Measurements from ENCODE around the gene U2AF2. TPM values are rescaled to one million over a fixed set of nuclear protein-coding genes. Genes with fewer than 3 reads are reported as not detected.
A peak's percentile ranks its signal among the peaks of the same experiment; 100 is the strongest.

The U2AF2 gene
- total RNA-seq, 1 donor from 2014 or later, result 194 TPM

DNA sequence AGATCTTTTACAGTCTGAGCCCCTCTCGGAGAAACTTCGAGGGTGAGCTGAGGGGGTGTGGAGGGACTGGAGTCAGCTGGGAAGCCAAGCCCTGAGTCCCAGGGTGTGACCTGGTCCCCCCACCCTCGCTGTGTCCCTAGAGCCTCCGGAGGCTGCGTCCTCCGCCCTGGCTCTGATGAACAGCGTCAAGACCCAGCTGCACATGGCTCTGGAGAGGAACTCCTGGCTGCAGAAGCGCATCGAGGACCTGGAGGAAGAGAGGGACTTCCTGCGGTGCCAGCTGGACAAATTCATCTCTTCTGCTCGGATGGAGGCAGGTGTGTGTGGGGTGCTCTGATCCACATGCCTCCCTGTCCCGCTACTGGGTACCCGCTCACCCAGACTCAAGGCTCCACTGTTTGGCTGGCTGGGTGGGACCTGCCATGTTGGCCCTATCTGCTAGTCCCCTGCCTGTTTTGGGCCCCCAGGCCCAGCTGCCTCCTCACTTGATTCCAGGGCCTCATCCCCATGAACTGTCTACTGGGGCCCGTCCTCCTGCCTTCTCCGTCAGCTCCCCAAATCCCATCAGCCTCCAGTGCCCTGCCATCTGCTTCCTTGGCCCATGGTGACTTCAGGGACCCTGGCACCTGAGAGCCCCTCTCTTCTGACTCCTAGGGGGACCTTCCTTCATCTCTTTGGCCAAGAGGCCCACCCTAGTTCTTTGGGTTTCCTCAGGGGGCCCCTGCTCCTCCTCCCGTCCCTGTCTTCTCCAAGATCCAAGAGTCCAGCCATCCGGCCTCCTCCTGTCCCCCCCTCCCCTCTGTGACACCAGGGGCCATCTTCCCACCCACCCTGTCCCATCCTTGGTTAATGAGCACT lies 5.3 kb upstream of the U2AF2 start:
- Histone ChIP-seq H3K9me3 (ENCODE audit: insufficient read depth, low read depth, low read length) (no peaks in the 10 kb centered on the region), H3K27ac (ENCODE audit: low read depth, low read length) (no peak overlapping the region), H3K79me2 (ENCODE audit: insufficient read depth, low read length) (peaks cover 25% of the 10 kb centered on the region), H3K4me1 (ENCODE audit: insufficient read depth, low read length) (peaks cover 16% of the 10 kb centered on the region), H4K20me1 (ENCODE audit: insufficient read depth, low read length) (peaks cover 16% of the 10 kb centered on the region), H3K27me3 (ENCODE audit: insufficient read depth, low read length) (no peaks in the 10 kb centered on the region), H3K36me3 (ENCODE audit: insufficient read depth, low read length) (peaks cover 8% of the 10 kb centered on the region), H2AFZ (ENCODE audit: low read depth, low read length) (no peak overlapping the region), H3K4me3 (ENCODE audit: insufficient read depth, low read depth, low read length) (no peak overlapping the region), H3K4me2 (ENCODE audit: low read length) (peak overlapping the region; percentile 96), H3K9ac (ENCODE audit: low read length) (peak overlapping the region; percentile 85)
- H3K27ac Mint-ChIP-seq (ENCODE audit: unreplicated experiment), result no peak overlapping the region
- H3K36me3 Mint-ChIP-seq (ENCODE audit: low read depth, unreplicated experiment), result peaks cover 16% of the 10 kb centered on the region
- no peaks in the 10 kb centered on the region for H3K27me3 Mint-ChIP-seq (ENCODE audit: low read depth, unreplicated experiment)
- no peaks in the 10 kb centered on the region for H3K9me3 Mint-ChIP-seq (ENCODE audit: unreplicated experiment)
- TF ChIP-seq EZH2 (IDR thresholded peaks at IDR 0.05; ENCODE audit: insufficient read depth, low read length), result no peak
- TF ChIP-seq, protein P1, sequence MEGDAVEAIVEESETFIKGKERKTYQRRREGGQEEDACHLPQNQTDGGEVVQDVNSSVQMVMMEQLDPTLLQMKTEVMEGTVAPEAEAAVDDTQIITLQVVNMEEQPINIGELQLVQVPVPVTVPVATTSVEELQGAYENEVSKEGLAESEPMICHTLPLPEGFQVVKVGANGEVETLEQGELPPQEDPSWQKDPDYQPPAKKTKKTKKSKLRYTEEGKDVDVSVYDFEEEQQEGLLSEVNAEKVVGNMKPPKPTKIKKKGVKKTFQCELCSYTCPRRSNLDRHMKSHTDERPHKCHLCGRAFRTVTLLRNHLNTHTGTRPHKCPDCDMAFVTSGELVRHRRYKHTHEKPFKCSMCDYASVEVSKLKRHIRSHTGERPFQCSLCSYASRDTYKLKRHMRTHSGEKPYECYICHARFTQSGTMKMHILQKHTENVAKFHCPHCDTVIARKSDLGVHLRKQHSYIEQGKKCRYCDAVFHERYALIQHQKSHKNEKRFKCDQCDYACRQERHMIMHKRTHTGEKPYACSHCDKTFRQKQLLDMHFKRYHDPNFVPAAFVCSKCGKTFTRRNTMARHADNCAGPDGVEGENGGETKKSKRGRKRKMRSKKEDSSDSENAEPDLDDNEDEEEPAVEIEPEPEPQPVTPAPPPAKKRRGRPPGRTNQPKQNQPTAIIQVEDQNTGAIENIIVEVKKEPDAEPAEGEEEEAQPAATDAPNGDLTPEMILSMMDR (IDR thresholded peaks at IDR 0.05; ENCODE audit: insufficient read depth, low read depth, low read length), result no peak
- H3K4me1 Mint-ChIP-seq (ENCODE audit: low read depth, unreplicated experiment), result peaks cover 9% of the 10 kb centered on the region
- no peak for DNase-seq (ENCODE audit: low read depth)
- H3K4me3 Mint-ChIP-seq (ENCODE audit: unreplicated experiment), result peak overlapping the region; percentile 83
- no peak for FAIRE-seq

DNA sequence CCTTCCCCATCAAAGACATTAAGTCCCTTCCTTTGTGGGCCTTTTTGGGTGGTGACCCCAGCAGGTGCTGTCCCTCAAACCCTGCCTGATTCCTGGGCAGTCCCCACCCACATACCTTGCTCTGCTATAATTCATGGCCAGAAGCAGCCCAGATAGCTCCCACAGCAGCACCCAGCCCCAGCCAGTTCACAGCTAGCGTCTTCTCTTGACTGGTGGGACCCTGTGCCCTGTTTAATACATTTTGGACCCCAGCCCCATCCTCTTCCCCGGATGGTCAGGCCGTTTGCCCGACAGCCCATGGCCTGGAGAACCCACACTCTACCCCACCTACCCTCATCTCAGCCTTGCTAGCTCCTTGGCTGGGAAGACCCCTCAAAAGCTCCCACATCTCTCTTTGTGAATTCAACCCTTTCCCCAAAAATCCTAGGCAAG lies 4.7 kb upstream of the U2AF2 start:
- Histone ChIP-seq H3K4me2 (ENCODE audit: low read length) (no peak overlapping the region), H3K79me2 (ENCODE audit: insufficient read depth, low read length) (peaks cover 22% of the 10 kb centered on the region), H3K4me1 (ENCODE audit: insufficient read depth, low read length) (peaks cover 12% of the 10 kb centered on the region), H3K27ac (ENCODE audit: low read depth, low read length) (no peak overlapping the region), H3K4me3 (ENCODE audit: insufficient read depth, low read depth, low read length) (no peak overlapping the region), H3K9me3 (ENCODE audit: insufficient read depth, low read depth, low read length) (no peaks in the 10 kb centered on the region), H3K36me3 (ENCODE audit: insufficient read depth, low read length) (peaks cover 5% of the 10 kb centered on the region), H4K20me1 (ENCODE audit: insufficient read depth, low read length) (peaks cover 12% of the 10 kb centered on the region), H3K9ac (ENCODE audit: low read length) (no peak overlapping the region), H2AFZ (ENCODE audit: low read depth, low read length) (no peak overlapping the region), H3K27me3 (ENCODE audit: insufficient read depth, low read length) (no peaks in the 10 kb centered on the region)
- H3K4me3 Mint-ChIP-seq (ENCODE audit: unreplicated experiment), result no peak overlapping the region
- no peaks in the 10 kb centered on the region for H3K9me3 Mint-ChIP-seq (ENCODE audit: unreplicated experiment)
- DNase-seq (ENCODE audit: low read depth) (no peak), FAIRE-seq (no peak)
- TF ChIP-seq EZH2 (IDR thresholded peaks at IDR 0.05; ENCODE audit: insufficient read depth, low read length), result no peak
- TF ChIP-seq, protein P1 (IDR thresholded peaks at IDR 0.05; ENCODE audit: insufficient read depth, low read depth, low read length), result no peak
- peak overlapping the region; percentile 58 for H3K27ac Mint-ChIP-seq (ENCODE audit: unreplicated experiment)
- peaks cover 16% of the 10 kb centered on the region for H3K36me3 Mint-ChIP-seq (ENCODE audit: low read depth, unreplicated experiment)
- peaks cover 9% of the 10 kb centered on the region for H3K4me1 Mint-ChIP-seq (ENCODE audit: low read depth, unreplicated experiment)
- no peaks in the 10 kb centered on the region for H3K27me3 Mint-ChIP-seq (ENCODE audit: low read depth, unreplicated experiment)

Data from astrocyte (in vitro differentiated cells and primary cell).